Esophagus squamous epithelium (tissue), 4 donors: ENCODE data around the gene KAZALD1.

ENCODE experiments used
- CTCF ChIP-seq, 6 experiments: fragments of 450-650 bp in 4 of 6; fragments of 200-600 bp in 2 of 6; sonication (generic) in 2 of 6; IDR thresholded peaks; one replicate each; pipeline ENCODE4 v1.5.1; 2016 to 2019; ENCODE audit warnings: antibody characterized with exemption in 6 of 6, mild to moderate bottlenecking in 4 of 6, moderate library complexity in 4 of 6
- POLR2A ChIP-seq, 4 donors: fragments of 450-650 bp; IDR thresholded peaks; one replicate each; pipeline ENCODE4 v1.6.1; 2017; ENCODE audit warnings: antibody characterized with exemption in 4 of 4, mild to moderate bottlenecking in 4 of 4, moderate library complexity in 3 of 4

- TF ChIP-seq CTCF (IDR thresholded peaks at IDR 0.05): no peak
- no peak for TF ChIP-seq POLR2A (IDR thresholded peaks at IDR 0.05)
Observed at GRCh38 chr10:101040061-101040460, 21.7 kb upstream of the KAZALD1 start.
